Upper lobe of right lung (tissue), 1 donor: Measurements from ENCODE around the gene SMIM8. TPM values are rescaled to one million over a fixed set of nuclear protein-coding genes. Genes with fewer than 3 reads are reported as not detected.

ENCODE experiments used
- ATAC-seq: fragments of 200-7000 bp; cut with Tn5 transposase; one replicate; pipeline ENCODE4 v1.9.1; 2020; ENCODE audit warnings: mild to moderate bottlenecking, moderate library complexity
- DNase-seq: peaks from one replicate; pipeline ENCODE4 v3.0.0-alpha.2; 2020
- H3K27ac ChIP-seq: fragments of 200-600 bp; one replicate; pipeline ENCODE4 v1.8.0; 2022
- H3K27me3 ChIP-seq: fragments of 200-600 bp; one replicate; pipeline ENCODE4 v1.8.0; 2022; ENCODE audit warnings: mild to moderate bottlenecking
- H3K36me3 ChIP-seq: fragments of 200-600 bp; one replicate; pipeline ENCODE4 v1.8.0; 2022
- H3K4me1 ChIP-seq: fragments of 200-600 bp; one replicate; pipeline ENCODE4 v1.8.0; 2022
- H3K4me3 ChIP-seq: fragments of 200-600 bp; one replicate; pipeline ENCODE4 v1.8.0; 2022; ENCODE audit warnings: mild to moderate bottlenecking
- H3K9me3 ChIP-seq: fragments of 200-600 bp; one replicate; pipeline ENCODE4 v1.8.0; 2022
- intact Hi-C: fragments of 100-400 bp; cut with DNase I; formaldehyde crosslinking; loops from one replicate; pipeline ENCODE4 v1.11.0; 2022
- total RNA-seq: library from RNA; stranded (reverse); fragmentation: NEBNext Ultra II Directional; extraction: Animal tissue kit (Norgen Biotek cat#: 25700); gene quantifications from one replicate; pipeline ENCODE4 v1.2.1, GENCODE V29; 2021
- TF ChIP-seq, protein P1 (sequence below): fragments of 200-600 bp; IDR thresholded peaks from one replicate; pipeline ENCODE4 v1.8.0; 2022; ENCODE audit warnings: antibody characterized with exemption
- donor health status: DM: no; HTN: yes; CAD: no; lungs with severe emphysema.

The SMIM8 gene
- total RNA-seq, 1 donor from 2014 or later, result 9.5 TPM

DNA sequence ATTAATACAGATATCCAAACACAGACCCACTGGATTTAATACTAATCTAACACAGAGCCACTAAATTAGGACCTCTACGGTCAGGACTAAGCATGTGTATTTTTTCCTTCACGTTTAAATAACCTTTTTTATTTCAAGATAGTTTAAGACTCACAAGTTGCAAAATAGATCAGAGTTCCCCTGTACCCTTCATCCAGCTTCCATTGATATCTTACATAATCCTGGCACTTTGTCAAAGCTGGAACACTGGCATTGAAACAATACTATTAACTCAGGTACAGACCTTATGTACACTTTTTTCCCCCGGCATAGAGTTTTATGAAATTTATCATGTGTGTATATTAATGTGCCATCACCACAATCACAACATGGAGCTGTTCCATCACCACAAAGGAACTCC, 24.3 kb downstream of the SMIM8 start:
- H3K36me3 ChIP-seq, result no peaks in the 10 kb centered on the region
- intact Hi-C loops, result no loop called here
- no peak overlapping the region for H3K4me3 ChIP-seq
- H3K4me1 ChIP-seq, result no peaks in the 10 kb centered on the region
- DNase-seq, result no peak
- H3K27ac ChIP-seq, result no peak overlapping the region
- TF ChIP-seq, protein P1, sequence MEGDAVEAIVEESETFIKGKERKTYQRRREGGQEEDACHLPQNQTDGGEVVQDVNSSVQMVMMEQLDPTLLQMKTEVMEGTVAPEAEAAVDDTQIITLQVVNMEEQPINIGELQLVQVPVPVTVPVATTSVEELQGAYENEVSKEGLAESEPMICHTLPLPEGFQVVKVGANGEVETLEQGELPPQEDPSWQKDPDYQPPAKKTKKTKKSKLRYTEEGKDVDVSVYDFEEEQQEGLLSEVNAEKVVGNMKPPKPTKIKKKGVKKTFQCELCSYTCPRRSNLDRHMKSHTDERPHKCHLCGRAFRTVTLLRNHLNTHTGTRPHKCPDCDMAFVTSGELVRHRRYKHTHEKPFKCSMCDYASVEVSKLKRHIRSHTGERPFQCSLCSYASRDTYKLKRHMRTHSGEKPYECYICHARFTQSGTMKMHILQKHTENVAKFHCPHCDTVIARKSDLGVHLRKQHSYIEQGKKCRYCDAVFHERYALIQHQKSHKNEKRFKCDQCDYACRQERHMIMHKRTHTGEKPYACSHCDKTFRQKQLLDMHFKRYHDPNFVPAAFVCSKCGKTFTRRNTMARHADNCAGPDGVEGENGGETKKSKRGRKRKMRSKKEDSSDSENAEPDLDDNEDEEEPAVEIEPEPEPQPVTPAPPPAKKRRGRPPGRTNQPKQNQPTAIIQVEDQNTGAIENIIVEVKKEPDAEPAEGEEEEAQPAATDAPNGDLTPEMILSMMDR, result no peak
- ATAC-seq, result no peak
- no peaks in the 10 kb centered on the region for H3K9me3 ChIP-seq
- H3K27me3 ChIP-seq, result no peaks in the 10 kb centered on the region

DNA sequence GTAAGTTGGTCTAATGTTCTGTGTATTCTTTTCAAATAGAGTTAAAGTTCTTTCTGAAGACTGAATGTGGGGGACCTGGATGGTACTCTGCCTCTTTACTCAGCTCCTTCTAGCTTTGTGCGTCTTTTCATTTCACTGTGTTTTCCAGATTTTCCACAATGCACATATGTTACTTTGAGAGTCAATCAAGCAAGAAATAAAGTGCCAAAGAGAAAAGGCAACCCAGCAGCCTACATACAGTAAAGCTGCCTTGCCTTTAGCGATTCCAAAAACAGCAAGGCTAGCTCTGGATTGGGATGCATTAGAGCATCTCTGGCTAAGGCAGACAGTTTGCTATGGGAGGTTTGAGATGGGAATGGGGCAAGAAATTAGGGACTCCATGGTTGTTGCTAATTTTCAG, 27.5 kb downstream of the SMIM8 start:
- Histone ChIP-seq H3K4me1 (no peaks in the 10 kb centered on the region), H3K4me3 (no peak overlapping the region), H3K9me3 (no peaks in the 10 kb centered on the region), H3K27me3 (no peaks in the 10 kb centered on the region), H3K27ac (no peak overlapping the region), H3K36me3 (no peaks in the 10 kb centered on the region)
- no peak for ATAC-seq
- intact Hi-C loops, result no loop called here
- TF ChIP-seq, protein P1, result no peak
- DNase-seq, result no peak

DNA sequence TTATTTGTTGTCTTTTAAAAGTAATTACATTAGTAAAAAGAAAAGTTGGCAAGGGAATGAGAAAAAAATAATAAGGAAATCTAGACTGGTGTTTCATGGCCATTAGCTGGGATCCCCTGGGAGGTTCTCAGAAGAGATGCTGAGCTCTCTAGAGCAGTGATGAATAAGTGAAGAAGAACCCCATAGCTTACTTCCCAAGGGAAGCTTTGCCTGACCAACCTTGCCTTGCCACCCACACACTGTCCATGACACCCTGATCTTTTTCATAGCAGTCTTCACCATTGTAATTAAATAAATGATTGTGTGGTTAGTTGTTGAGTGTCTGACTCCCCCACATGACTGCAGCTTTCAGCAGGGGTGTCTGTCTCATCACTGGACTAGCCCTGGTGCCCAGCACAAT, 28.1 kb downstream of the SMIM8 start:
- Histone ChIP-seq H3K27ac (no peak overlapping the region), H3K4me3 (no peak overlapping the region), H3K27me3 (no peaks in the 10 kb centered on the region), H3K9me3 (no peaks in the 10 kb centered on the region), H3K4me1 (no peaks in the 10 kb centered on the region), H3K36me3 (no peaks in the 10 kb centered on the region)
- DNase-seq, result no peak
- TF ChIP-seq, protein P1, result no peak
- intact Hi-C loops, result no loop called here
- no peak for ATAC-seq

DNA sequence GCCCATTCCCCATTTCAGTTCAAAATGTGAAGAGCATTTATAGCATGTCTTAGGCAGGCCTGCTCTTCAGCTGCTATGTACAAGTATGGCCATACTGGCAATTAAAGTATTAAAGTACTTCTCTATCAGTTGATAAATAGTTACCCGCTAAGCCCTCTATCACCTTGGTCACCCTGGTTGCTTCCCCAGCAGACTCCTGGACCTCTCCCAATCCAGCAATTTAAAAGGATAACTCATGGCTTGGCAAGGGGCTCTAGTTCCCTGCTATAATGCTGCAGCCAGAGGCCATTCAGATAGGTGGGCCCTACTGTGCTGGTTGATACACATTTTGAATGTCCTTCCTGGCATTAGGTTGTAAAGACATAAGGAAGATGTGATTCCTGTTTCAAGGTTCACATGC, 29.2 kb downstream of the SMIM8 start:
- TF ChIP-seq, protein P1, result no peak
- no peaks in the 10 kb centered on the region for H3K36me3 ChIP-seq
- H3K4me3 ChIP-seq, result no peak overlapping the region
- ATAC-seq, result no peak
- H3K27ac ChIP-seq, result no peak overlapping the region
- H3K27me3 ChIP-seq, result no peaks in the 10 kb centered on the region
- intact Hi-C loops, result no loop called here
- no peaks in the 10 kb centered on the region for H3K9me3 ChIP-seq
- no peaks in the 10 kb centered on the region for H3K4me1 ChIP-seq
- no peak for DNase-seq

DNA sequence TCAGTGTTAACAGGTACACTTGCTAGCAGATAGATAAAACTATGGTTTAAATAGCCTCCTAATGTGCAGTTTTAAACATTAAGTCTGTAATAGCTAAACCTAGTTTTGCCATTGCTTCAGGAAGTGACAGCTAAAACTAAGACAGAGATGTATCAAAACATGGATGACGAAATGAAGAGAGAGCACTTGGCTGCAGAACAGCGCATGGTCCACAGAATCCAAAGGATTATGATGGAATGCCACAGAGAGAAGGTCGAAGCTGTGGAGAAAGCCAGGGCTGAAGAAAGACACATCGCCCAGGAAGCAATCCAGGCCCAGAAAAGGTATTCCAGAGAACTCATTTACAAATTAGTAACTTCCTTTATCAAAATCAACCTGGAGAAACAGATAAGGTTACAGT, 33.8 kb downstream of the SMIM8 start:
- Histone ChIP-seq H3K4me3 (no peak overlapping the region), H3K9me3 (no peaks in the 10 kb centered on the region), H3K27ac (no peak overlapping the region), H3K27me3 (no peaks in the 10 kb centered on the region), H3K36me3 (no peaks in the 10 kb centered on the region), H3K4me1 (no peaks in the 10 kb centered on the region)
- intact Hi-C loops, result no loop called here
- ATAC-seq (no peak), DNase-seq (no peak)
- TF ChIP-seq, protein P1, result no peak

DNA sequence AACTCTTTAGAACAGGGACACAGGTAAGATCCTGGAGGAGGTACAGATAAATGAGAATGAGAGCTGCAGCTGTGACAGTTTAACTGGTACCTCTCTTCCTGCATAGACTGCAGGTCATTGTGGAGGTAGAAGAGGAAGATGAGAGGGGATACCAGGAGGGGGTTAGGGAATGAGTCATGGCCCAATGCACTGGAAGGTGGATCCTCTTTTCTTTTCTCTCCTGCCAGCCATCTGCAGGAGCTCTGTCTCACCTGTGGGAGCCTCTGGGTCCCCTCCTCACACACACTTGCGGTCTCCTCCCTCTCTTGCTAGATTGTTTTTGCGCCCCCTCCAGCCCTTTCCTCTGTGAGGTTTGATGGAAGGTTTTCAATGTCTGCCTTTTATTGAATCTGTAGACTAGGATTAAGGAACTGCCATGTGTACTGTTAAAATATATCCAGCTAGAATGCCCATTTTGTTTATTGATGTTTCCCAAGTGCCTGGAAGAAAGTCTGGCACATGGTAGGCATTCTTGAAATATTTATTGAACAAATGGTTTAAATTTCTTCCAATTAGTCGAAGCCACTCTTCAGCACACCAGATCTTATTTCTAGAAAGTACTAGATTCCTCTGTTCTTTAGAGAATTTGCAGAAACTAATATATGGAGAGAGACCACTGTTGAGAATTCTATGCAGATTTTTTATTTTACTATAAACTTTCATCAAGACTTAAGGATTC, 35.2 kb downstream of the SMIM8 start:
- no peak for DNase-seq
- intact Hi-C loops, result no loop called here

More for the DNA sequence above, 35.2 kb downstream of the SMIM8 start:
- H3K27me3 ChIP-seq, result no peaks in the 10 kb centered on the region
- ATAC-seq, result no peak
- TF ChIP-seq, protein P1, result no peak
- H3K4me3 ChIP-seq, result no peak overlapping the region
- H3K27ac ChIP-seq, result no peak overlapping the region
- no peaks in the 10 kb centered on the region for H3K4me1 ChIP-seq
- H3K9me3 ChIP-seq, result no peaks in the 10 kb centered on the region
- no peaks in the 10 kb centered on the region for H3K36me3 ChIP-seq
